Cardiac muscle cell (in vitro differentiated cells and primary cell): ENCODE results near the gene OAF. TPM values are rescaled to one million over a fixed set of nuclear protein-coding genes. Genes with fewer than 3 reads are reported as not detected.

Source experiments
- DNase-seq, 2 donors: peaks; one replicate each; pipeline versions ENCODE4 v3.0.0 to v3.0.0-alpha.2; 2010 to 2017; ENCODE audit warnings: low read depth in 1 of 2, low spot score in 1 of 2
- H3K27ac ChIP-seq: fragments of 200-600 bp; sonication (generic); 2 replicates; pipeline ENCODE4 v1.5.1; 2016
- H3K27me3 ChIP-seq: fragments of 200-600 bp; sonication (generic); 2 replicates; pipeline ENCODE4 v1.6.0; 2016; ENCODE audit warnings: control low read depth
- H3K36me3 ChIP-seq: fragments of 200-600 bp; sonication (generic); 2 replicates; pipeline ENCODE4 v1.5.1; 2016; ENCODE audit warnings: control low read depth
- H3K4me1 ChIP-seq: fragments of 200-600 bp; sonication (generic); 2 replicates; pipeline ENCODE4 v1.8.1; 2017; ENCODE audit warnings: low read depth, mild to moderate bottlenecking, mixed run types
- H3K4me3 ChIP-seq: fragments of 200-600 bp; sonication (generic); 2 replicates; pipeline ENCODE4 v1.5.1; 2016; ENCODE audit warnings: mild to moderate bottlenecking
- H3K9me3 ChIP-seq: fragments of 200-600 bp; sonication (generic); 2 replicates; pipeline ENCODE4 v1.5.1; 2017; ENCODE audit warnings: low read depth, mild to moderate bottlenecking, control low read depth
- polyA plus RNA-seq: library from polyadenylated mRNA; unstranded; fragments of >200 nt; fragmentation: Nextera tagmentation; extraction: Ambion mirVana; gene quantifications from 2 replicates; pipeline ENCODE4 v1.2.1, GENCODE V29; 2016
- total RNA-seq: library from RNA; depleted of rRNA; stranded (reverse); fragments of >200 nt; gene quantifications from 2 replicates; pipeline ENCODE4 v1.2.3, GENCODE V29; 2016
- TF ChIP-seq, protein P1 (sequence below): IDR thresholded peaks from 2 replicates; pipeline ENCODE4 v1.5.1; 2012; ENCODE audit warnings: low read depth, mild to moderate bottlenecking, low read length

Gene OAF
- total and polyA plus RNA-seq, 2 experiments from 2014 or later = 11.3 to 12.0 TPM

DNA sequence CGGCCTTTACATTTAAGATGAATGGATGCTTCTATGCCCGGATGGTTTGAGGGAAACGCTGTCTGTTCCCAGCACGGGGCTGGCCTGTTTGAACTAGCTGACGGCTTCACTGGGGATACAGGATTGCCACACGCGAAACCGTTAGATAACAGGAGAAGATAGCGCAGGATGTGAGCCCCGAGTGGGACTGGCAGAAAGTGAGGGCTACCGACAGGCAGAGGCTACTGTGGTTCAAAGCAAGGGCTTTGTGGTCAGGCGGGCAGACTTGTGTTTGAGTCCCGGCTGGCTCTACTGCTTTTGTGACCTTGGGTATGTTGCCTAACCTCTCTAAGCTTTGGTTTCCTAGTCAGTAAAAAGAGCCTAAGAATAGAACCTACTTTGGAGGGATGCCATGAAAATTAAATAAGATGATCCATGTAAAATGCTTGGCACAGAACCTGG, 2.8 kb upstream of the OAF start:
- no peaks in the 10 kb centered on the region for H3K9me3 ChIP-seq
- DNase-seq = peak in 1 of 2 donors; percentile 44
- H3K4me1 ChIP-seq = no peaks in the 10 kb centered on the region
- H3K4me3 ChIP-seq = no peak overlapping the region
- H3K27me3 ChIP-seq = peaks cover 66% of the 10 kb centered on the region
- no peak overlapping the region for H3K27ac ChIP-seq
- H3K36me3 ChIP-seq = no peaks in the 10 kb centered on the region
- TF ChIP-seq, protein P1, sequence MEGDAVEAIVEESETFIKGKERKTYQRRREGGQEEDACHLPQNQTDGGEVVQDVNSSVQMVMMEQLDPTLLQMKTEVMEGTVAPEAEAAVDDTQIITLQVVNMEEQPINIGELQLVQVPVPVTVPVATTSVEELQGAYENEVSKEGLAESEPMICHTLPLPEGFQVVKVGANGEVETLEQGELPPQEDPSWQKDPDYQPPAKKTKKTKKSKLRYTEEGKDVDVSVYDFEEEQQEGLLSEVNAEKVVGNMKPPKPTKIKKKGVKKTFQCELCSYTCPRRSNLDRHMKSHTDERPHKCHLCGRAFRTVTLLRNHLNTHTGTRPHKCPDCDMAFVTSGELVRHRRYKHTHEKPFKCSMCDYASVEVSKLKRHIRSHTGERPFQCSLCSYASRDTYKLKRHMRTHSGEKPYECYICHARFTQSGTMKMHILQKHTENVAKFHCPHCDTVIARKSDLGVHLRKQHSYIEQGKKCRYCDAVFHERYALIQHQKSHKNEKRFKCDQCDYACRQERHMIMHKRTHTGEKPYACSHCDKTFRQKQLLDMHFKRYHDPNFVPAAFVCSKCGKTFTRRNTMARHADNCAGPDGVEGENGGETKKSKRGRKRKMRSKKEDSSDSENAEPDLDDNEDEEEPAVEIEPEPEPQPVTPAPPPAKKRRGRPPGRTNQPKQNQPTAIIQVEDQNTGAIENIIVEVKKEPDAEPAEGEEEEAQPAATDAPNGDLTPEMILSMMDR = no peak

DNA sequence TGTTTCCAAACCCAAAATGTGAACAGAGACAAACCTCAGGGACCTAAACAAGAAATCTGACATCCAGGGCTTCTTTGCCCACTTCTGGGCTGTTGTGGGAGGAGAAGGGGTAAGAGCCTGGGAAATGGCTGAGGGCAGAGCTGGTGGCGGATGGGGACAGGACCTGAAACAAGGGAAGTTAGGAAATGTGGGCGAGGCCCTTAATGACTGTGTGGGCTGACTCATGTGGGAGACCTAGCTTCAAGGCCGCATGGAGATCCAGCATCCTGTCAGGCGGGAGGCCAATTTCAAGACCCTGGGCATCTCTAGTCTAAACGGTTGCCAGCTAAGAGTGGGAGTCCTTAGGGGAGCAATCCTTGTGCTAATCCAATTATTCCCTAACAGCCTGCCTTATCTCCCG, 2.1 kb upstream of the OAF start:
- TF ChIP-seq, protein P1 = no peak
- Histone ChIP-seq H3K27me3 (peaks cover 73% of the 10 kb centered on the region), H3K4me1 (no peaks in the 10 kb centered on the region), H3K36me3 (no peaks in the 10 kb centered on the region), H3K4me3 (no peak overlapping the region), H3K9me3 (no peaks in the 10 kb centered on the region), H3K27ac (no peak overlapping the region)
- DNase-seq = peak in 1 of 2 donors; percentile 65

DNA sequence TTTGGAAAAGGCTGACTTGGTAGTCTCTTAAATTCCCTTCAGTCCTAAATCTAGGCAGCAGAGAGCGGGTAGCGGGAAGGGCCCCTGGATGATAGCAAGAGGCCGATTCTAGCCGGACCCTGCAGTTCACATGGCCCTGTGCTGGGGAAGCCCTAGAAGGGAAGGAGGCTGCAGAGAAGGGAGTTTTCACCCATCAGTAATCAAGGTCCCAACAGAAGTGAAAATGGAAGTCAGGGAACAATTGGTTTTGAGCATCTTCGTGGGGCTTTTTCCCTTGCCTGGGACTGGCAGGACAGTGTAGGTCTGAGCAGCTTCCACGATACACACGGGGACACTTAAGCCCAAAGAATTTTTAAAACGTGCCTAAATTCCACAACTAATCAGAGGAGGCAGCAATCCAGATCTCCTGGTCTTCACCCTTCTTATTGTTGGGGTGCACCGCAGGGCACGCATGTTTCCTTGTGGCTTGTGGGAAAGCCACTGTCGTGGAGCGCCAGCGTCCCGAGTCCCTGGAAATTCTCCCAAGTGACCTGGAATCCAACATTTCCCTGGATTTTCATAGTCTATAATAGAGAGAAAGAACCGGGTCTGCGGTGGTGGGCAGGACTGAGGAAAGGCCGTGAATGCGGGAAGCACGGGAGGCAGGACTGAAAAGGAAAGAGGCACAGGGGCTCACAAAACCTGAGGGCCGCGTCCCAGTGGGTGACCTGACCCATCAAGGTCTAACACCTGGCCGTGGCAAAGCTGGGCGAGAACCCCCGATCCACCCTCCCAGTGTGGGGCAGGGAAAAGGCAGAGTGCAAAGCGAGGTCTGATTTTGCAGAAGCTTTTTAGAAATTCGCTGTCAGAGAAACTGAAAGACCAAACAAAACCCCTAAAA, 846 bp upstream of the OAF start:
- DNase-seq = no peak
- H3K36me3 ChIP-seq = no peaks in the 10 kb centered on the region
- peaks cover 82% of the 10 kb centered on the region for H3K27me3 ChIP-seq
- H3K27ac ChIP-seq = no peak overlapping the region
- no peaks in the 10 kb centered on the region for H3K9me3 ChIP-seq
- TF ChIP-seq, protein P1 = no peak
- H3K4me3 ChIP-seq = peak overlapping the region; percentile 51
- no peaks in the 10 kb centered on the region for H3K4me1 ChIP-seq

DNA sequence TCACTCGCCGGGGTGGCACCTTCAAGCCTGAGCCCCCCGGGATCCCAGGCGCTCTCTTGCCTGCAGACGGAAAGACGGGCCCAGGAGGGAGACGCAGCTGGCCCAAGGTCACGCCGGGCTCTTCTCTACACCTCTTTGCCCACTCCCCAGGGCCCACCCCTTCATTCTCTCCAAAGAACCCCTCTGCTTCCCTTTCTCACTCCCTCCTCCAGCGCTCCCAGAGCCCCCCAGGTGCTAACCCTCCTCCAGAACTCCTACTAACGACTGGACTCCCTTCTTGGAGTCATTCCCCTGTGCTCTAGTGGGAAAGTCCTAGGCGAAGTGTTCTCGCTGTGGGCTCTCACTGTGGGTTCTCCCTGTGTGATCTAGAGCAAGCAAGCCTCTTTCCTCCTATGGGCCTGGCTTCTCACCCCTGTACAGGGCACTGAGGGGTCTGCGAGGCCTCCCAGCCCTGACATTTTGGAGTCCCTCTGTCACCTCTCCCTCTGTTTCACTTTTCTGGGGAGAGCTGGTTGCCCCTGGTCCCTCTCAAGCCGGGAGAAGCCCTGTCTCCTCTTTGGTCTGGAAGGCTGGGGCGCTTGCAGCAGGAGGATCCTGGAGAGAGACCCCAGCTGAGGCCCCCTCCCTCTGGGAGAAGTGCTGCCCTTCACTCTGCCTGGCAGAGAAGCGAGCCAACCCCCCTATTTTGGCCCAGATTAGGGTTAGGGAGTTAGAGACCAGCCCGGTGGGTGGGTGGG, 858 bp downstream of the OAF start:
- no peak overlapping the region for H3K27ac ChIP-seq

DNA sequence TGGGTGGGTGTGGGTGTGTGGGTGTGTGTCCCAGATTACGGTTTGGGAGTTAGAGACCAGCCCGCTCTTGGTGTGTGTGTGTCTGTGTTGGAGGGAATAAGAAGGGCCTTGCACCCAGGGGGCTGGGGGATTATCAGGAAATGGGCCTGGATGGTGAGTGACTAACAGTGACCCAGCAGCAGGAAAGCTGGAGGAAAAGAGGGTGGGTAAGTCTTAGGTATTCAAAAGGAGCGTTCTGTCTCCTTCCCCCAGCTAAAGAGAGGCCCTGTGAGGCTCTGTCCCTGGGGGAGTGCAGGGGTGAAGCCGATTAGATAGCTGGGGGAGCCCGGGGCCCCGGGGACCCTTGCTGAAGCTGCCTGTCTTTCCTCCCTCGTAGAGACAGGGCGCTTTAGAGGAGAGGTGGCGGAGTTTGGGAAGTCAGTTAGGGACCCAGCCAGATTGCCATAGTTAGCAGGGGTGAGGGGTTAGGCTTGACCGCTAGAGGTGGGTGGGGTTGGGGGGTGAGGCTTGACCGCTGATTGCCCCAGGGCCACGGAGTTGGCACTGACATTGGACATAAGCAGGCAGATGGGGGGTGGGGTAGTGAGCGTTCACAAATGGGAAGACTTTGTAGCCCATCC, 1.5 kb downstream of the OAF start:
- Histone ChIP-seq H3K27me3 (peaks cover 87% of the 10 kb centered on the region), H3K27ac (no peak overlapping the region), H3K36me3 (no peaks in the 10 kb centered on the region), H3K4me1 (no peaks in the 10 kb centered on the region), H3K9me3 (no peaks in the 10 kb centered on the region), H3K4me3 (no peak overlapping the region)
- DNase-seq = no peak
- TF ChIP-seq, protein P1 = no peak

More for the DNA sequence above, 858 bp downstream of the OAF start:
- Histone ChIP-seq H3K9me3 (no peaks in the 10 kb centered on the region), H3K27me3 (peaks cover 88% of the 10 kb centered on the region), H3K36me3 (no peaks in the 10 kb centered on the region), H3K4me1 (no peaks in the 10 kb centered on the region), H3K4me3 (peak overlapping the region; percentile 51)
- TF ChIP-seq, protein P1 = no peak
- no peak for DNase-seq
